HG02981 (cell line): ENCODE results near the gene GPR108.

Experiments
- ATAC-seq: cut with Tn5 transposase; IDR thresholded peaks from one replicate; pipeline ENCODE4 v1.9.1; 2021; ENCODE audit warnings: mild to moderate bottlenecking, moderate library complexity; ENCODE audit not compliant: unreplicated experiment

GPR108 gene

DNA sequence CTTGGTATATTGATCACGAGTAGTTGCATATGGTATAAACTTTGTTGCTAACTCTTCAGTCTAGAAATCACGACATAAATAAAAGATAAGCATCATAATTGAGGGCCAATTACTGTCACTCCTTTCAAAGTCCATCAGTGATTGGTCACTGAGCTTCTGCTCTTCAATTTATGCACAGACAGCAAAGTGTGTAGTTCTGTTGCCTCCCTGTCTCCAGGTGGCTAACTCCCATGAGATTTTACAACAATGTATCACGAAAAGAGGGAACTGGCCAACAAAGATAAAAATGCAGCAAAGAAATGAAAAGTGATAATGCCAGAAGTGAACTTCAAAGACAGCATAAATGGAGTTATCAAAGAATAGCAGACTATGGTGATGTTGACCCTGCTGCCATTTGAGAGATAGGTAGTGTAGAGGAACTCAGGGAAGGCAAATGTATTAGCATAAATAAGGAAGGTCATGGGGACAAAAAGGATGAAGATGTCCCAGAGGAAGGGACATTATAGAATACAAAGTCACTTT, 54.7 kb downstream of the GPR108 start:
- ATAC-seq = no peak

DNA sequence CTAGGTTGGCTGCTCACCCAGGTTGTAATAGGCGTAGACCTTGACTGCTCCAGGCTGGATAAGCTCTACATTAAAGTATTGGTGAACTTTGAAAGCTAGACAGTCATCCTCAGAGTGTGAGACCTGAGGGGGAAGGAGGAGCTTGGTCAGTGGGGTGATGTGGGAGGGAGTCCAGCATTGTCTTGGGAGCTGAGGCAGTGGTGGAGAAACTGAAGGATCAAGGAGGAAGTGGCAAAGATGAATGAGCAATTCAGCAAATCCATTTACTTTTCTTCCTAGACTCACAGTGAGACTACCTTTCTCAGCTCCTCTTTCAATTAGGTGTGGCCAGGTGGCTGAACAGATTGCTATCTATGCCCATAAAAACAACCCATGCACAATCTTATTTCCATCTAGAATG, 57.2 kb downstream of the GPR108 start:
- no peak for ATAC-seq
